Stimulated activated CD4-positive, alpha-beta T cell treated with anti-CD3 and anti-CD28 coated beads, Interleukin-2, amount 100 ng/mL, for 48 hours (primary cell): ENCODE data around the gene DNAJC27.

Experiments used
- DNase-seq, 2 donors: peaks; one replicate each; pipeline ENCODE4 v3.0.0-alpha.2; 2020

DNAJC27 gene

DNA sequence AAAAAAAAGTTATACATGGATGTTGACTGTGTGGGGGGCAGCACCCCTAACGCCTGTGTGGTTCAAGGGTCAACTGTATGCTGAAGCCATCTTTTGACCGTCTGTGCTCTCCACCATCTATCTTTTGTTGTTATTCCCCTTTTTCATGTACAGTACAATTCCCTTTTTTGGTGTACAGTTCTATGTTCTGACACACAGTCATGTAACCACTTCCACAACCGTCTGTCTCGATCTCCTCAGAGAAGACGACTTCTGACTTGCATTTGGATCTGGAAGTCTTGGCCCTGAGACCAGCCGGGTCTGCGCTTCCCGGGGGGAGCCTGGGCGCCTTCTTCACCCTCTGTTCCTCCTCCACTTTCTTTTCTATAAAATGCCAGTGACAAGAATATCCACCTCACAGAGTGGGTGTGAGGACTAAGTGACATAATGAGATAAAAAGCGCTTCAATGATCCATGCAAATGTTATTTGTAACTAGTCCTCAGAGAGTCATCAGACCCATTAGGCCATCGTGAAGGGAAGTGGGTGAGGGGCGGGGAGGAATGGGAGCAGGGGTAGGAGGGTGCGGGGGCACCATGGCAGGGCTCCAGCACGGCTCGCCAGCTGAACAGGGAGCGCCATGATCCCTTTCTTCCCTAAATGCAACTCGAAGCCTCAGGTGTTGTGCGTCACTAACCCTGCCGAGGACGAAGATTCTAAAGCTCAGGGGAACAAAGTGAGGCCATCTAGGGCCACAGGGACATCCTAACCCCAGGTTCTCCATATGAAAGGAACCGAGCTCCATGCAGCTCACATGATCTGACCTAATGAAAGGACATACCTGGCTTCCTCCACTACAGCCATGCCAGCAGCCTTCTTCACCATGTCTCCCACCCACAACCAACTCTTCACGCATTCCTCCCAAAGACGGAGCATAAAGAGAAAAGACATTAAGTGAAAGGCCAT, 68.3 kb downstream of the DNAJC27 start:
- no peak for DNase-seq

DNA sequence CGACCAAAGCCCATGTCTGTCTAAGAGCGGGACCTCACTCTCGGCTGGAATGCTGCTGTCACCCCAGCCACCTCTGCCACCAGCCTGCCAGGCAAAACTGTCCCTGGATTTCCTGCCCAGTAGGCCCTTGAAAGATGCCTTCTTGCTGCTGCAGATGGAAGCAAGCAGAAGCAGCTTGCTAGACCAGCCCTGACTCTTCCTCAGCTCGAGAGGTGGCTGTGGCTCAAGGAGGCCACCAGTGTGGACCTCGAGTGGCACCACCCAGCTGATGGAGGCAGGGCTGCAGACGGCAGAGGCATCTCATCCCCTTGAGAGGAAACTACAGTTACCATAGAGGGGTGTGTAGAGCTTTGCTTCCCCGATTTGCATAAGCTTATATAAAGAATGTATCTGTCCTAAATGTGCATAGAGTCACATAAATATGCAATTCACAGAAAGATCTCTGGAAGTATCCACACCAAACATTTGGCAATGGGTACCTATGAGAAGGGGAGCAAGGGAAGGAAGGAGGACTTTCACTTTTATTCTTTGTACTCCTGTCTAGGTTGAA, 72.3 kb downstream of the DNAJC27 start:
- no peak for DNase-seq

DNA sequence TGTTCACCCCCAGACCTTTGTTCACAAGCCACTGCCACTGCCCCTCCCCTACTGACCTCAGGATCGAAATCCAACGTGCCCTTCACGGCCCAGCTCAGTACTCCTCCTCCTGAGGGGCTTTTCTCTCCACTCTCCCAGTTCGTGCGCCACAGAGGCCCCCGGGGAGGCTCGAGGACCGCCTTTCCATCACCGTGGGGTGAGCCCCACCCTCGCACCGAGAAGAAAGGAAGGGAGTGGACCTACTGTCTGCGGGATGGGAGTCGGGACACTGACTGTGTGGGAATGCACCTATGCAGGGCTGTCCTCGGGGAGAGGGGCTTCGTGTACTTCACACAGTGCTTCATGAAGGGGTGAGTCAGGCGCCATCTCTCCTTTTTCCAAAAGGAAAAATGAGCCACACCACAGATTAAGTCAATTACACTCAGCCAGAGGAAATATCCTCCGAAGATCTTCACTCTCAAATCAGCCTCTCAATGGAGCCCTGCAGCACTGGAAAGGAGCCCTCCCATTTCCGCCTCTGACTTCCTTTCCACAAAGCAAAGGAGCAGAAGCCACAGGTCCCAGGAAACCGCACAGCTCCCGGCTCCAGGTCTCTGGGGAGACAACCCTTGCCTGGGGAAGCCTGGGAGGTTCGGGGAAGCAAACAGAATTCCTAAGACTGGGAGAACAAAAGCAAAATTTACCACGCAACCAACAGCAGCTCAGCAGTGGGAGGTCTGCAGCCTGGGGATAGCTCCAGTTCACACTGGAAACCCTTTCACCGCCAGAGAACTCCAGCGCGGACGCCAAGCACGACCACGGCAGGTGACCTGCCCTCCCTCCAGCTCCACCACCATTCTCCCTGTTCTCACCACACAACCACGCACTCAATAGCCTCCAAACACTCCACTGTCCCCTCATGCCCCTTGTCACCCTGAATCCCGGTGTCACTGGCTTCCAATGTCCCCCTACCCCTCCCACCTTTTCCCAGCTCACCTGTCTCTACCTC, 73.3 kb downstream of the DNAJC27 start:
- DNase-seq: no peak

DNA sequence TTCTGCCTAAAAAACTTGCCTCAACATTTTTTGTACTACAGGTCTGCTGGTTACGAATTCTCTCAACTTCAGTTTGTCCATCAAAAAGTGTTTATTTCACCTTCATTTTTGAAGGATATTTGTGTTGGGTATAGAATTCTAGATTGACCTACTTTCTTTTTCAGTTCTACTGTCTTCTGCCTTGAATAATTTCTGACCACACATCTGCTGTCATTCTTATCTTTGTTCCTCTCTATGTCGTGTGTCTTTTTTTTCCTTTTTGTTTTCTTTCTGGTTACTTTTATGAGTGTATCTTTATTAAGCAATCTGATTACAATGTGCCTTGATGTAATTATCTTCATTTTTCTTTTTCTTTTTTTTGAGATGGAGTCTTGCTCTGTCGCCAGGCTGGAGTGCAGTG, 77.0 kb downstream of the DNAJC27 start:
- DNase-seq: no peak

DNA sequence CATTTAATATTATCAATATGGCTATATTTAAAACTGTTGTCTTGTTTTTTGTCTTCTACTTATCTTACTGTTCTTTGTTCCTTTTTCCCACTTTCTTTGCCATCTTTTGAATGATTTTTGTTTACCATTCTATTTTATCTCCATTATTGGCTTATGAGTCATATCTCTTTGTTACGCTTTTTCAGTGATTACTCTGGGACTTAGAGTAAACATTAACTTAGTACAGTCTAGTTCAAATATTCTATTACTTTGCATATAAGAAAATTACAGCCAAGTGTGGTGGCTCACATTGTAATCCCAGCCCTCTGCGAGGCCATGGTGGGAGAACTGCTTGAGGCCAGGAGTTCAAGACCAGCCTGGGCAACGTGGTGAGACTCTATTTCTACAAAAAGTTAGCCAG, 77.8 kb downstream of the DNAJC27 start:
- DNase-seq: no peak
